Astrocyte (in vitro differentiated cells and primary cell): Measurements from ENCODE around the gene CXCL8. TPM values are rescaled to one million over a fixed set of nuclear protein-coding genes. Genes with fewer than 3 reads are reported as not detected.

Experiments used
- DNase-seq: peaks from one replicate; pipeline ENCODE4 v3.0.0-alpha.2; 2010; ENCODE audit warnings: low read depth
- FAIRE-seq: peaks from 2 replicates; lab custom pipeline; 2011; peaks lifted over from hg19 to GRCh38; lab: Jason Lieb, UNC
- H2AFZ ChIP-seq: 2 replicates; pipeline ENCODE4 v1.6.0; 2012; ENCODE audit warnings: low read depth, low read length, inconsistent platforms
- H3K27ac ChIP-seq: 2 replicates; pipeline ENCODE4 v1.5.1; 2011; ENCODE audit warnings: low read depth, low read length, inconsistent platforms
- H3K27me3 ChIP-seq: 2 replicates; pipeline ENCODE4 v1.6.0; 2011; ENCODE audit warnings: low read length, inconsistent platforms; ENCODE audit not compliant: insufficient read depth
- H3K36me3 ChIP-seq: 2 replicates; pipeline ENCODE4 v1.5.1; 2011; ENCODE audit warnings: low read length, inconsistent platforms; ENCODE audit not compliant: insufficient read depth
- H3K4me1 ChIP-seq: 2 replicates; pipeline ENCODE4 v1.5.1; 2011; ENCODE audit warnings: low read length, inconsistent platforms; ENCODE audit not compliant: insufficient read depth
- H3K4me2 ChIP-seq: 2 replicates; pipeline ENCODE4 v1.6.0; 2012; ENCODE audit warnings: low read length, inconsistent platforms
- H3K4me3 ChIP-seq: 2 replicates; pipeline ENCODE4 v1.5.1; 2011; ENCODE audit warnings: low read depth, mild to moderate bottlenecking, low read length, inconsistent platforms; ENCODE audit not compliant: insufficient read depth
- H3K79me2 ChIP-seq: 2 replicates; pipeline ENCODE4 v1.6.0; 2012; ENCODE audit warnings: mild to moderate bottlenecking, low read length, inconsistent platforms; ENCODE audit not compliant: insufficient read depth
- H3K9ac ChIP-seq: 2 replicates; pipeline ENCODE4 v1.6.0; 2012; ENCODE audit warnings: mild to moderate bottlenecking, low read length, inconsistent platforms
- H3K9me3 ChIP-seq: 2 replicates; pipeline ENCODE4 v1.5.1; 2012; ENCODE audit warnings: low read depth, mild to moderate bottlenecking, low read length, inconsistent platforms; ENCODE audit not compliant: insufficient read depth
- H4K20me1 ChIP-seq: 2 replicates; pipeline ENCODE4 v1.6.0; 2012; ENCODE audit warnings: low read length, inconsistent platforms; ENCODE audit not compliant: insufficient read depth
- H3K27ac Mint-ChIP-seq: one replicate; pipeline ENCODE4 v1.8.0; 2021; ENCODE audit warnings: mild to moderate bottlenecking, mixed read lengths; ENCODE audit not compliant: unreplicated experiment
- H3K27me3 Mint-ChIP-seq: one replicate; pipeline ENCODE4 v1.8.0; 2021; ENCODE audit warnings: low read depth, mixed read lengths; ENCODE audit not compliant: unreplicated experiment
- H3K36me3 Mint-ChIP-seq: one replicate; pipeline ENCODE4 v1.8.0; 2021; ENCODE audit warnings: low read depth, mixed read lengths; ENCODE audit not compliant: unreplicated experiment
- H3K4me1 Mint-ChIP-seq: one replicate; pipeline ENCODE4 v1.8.0; 2021; ENCODE audit warnings: low read depth, mixed read lengths; ENCODE audit not compliant: unreplicated experiment
- H3K4me3 Mint-ChIP-seq: one replicate; pipeline ENCODE4 v1.8.0; 2021; ENCODE audit warnings: mild to moderate bottlenecking, moderate library complexity, mixed read lengths; ENCODE audit not compliant: unreplicated experiment
- H3K9me3 Mint-ChIP-seq: one replicate; pipeline ENCODE4 v1.8.0; 2021; ENCODE audit warnings: mild to moderate bottlenecking, mixed read lengths; ENCODE audit not compliant: unreplicated experiment
- EZH2 ChIP-seq: IDR thresholded peaks from 2 replicates; pipeline ENCODE4 v1.6.1; 2012; ENCODE audit warnings: mild to moderate bottlenecking, low read length, inconsistent platforms; ENCODE audit not compliant: insufficient read depth
- total RNA-seq: library from RNA; stranded (reverse); gene quantifications from 2 replicates; pipeline ENCODE4 v1.2.1, GENCODE V29; 2021
- TF ChIP-seq, protein P1 (sequence below): IDR thresholded peaks from 2 replicates; pipeline ENCODE4 v1.5.1; 2011; ENCODE audit warnings: low read depth, mild to moderate bottlenecking, inconsistent platforms, low read length, moderate library complexity; ENCODE audit not compliant: insufficient read depth

The CXCL8 gene
- total RNA-seq, 1 donor from 2014 or later: 1.5 TPM

DNA sequence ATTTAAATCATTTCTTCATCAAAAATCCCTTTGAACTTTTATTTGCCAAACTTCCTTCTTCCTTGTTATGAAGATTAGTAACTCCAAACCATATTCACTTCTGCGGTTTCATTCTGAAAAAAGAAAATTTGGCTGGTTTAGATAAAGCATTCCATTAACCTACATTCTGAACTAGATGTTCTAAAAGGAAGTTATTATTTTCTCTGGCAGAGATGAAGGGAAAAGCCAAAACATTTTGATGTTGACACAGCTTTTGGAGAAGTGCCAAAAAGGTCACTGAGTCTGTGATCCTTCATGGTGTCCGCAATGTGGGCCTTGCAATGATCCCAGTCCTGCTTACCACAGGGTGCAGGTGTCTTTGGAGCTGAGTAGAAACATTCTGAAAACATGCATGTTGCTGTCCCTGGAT, 36.0 kb downstream of the CXCL8 start:
- Mint-ChIP-seq H3K4me3 (no peak overlapping the region), H3K36me3 (no peaks in the 10 kb centered on the region), H3K27me3 (peaks cover 2% of the 10 kb centered on the region), H3K9me3 (no peaks in the 10 kb centered on the region), H3K27ac (no peak overlapping the region), H3K4me1 (peaks cover 5% of the 10 kb centered on the region)
- Histone ChIP-seq H3K79me2 (no peaks in the 10 kb centered on the region), H3K4me2 (peak overlapping the region; percentile 7), H3K4me1 (peaks cover 13% of the 10 kb centered on the region), H3K36me3 (no peaks in the 10 kb centered on the region), H2AFZ (no peak overlapping the region), H3K27ac (no peak overlapping the region), H3K27me3 (no peaks in the 10 kb centered on the region), H3K9ac (no peak overlapping the region), H4K20me1 (no peaks in the 10 kb centered on the region), H3K9me3 (no peaks in the 10 kb centered on the region), H3K4me3 (no peak overlapping the region)
- TF ChIP-seq, protein P1, sequence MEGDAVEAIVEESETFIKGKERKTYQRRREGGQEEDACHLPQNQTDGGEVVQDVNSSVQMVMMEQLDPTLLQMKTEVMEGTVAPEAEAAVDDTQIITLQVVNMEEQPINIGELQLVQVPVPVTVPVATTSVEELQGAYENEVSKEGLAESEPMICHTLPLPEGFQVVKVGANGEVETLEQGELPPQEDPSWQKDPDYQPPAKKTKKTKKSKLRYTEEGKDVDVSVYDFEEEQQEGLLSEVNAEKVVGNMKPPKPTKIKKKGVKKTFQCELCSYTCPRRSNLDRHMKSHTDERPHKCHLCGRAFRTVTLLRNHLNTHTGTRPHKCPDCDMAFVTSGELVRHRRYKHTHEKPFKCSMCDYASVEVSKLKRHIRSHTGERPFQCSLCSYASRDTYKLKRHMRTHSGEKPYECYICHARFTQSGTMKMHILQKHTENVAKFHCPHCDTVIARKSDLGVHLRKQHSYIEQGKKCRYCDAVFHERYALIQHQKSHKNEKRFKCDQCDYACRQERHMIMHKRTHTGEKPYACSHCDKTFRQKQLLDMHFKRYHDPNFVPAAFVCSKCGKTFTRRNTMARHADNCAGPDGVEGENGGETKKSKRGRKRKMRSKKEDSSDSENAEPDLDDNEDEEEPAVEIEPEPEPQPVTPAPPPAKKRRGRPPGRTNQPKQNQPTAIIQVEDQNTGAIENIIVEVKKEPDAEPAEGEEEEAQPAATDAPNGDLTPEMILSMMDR: no peak
- TF ChIP-seq EZH2: no peak
- FAIRE-seq (peak; percentile 67), DNase-seq (peak; percentile 90)

DNA sequence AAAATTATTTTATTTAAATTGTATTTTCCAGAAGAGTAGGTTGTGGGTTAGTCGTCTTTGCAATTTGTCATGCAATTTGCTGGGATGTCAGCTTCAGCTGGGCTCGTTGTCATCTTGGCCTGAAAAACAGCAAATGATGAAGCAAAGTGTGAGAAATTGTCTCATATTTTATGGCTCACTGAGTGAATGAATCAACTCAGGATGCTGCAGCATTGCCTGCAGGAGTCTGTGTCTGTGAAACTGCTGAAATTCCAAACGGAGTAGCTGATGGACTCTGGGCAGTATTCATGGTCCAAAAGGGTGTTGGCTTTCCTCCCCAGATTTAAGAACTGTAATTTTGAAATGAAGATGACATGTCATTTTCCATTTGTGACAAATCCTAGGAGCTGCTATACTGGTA, 37.2 kb downstream of the CXCL8 start:
- Histone ChIP-seq H3K9ac (no peak overlapping the region), H3K27me3 (no peaks in the 10 kb centered on the region), H4K20me1 (no peaks in the 10 kb centered on the region), H2AFZ (no peak overlapping the region), H3K4me1 (peaks cover 13% of the 10 kb centered on the region), H3K4me3 (no peak overlapping the region), H3K9me3 (no peaks in the 10 kb centered on the region), H3K79me2 (no peaks in the 10 kb centered on the region), H3K27ac (no peak overlapping the region), H3K4me2 (no peak overlapping the region), H3K36me3 (no peaks in the 10 kb centered on the region)
- FAIRE-seq (no peak), DNase-seq (peak; percentile 24)
- Mint-ChIP-seq H3K4me1 (peaks cover 5% of the 10 kb centered on the region), H3K27me3 (peaks cover 2% of the 10 kb centered on the region), H3K9me3 (no peaks in the 10 kb centered on the region), H3K36me3 (no peaks in the 10 kb centered on the region), H3K4me3 (no peak overlapping the region), H3K27ac (no peak overlapping the region)
- TF ChIP-seq, protein P1: no peak
- TF ChIP-seq EZH2: no peak

DNA sequence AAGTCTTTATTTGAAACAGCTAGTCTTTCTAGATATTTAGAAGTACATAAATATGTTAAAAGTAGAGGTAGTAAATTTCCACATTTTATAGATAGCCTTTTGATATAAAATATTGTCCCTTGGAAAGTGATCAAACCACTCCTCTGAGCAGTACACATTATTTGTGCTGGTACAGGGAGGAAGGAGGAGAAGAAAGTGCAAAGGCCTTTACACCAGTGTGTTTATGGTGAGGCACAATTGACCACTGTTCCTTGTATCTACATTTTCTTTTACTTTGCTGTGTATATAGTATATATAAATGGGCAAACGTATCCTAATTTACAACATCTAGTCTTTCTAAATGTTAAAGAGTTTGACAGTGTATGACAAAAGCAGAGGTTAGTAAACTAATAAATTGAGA, 39.9 kb downstream of the CXCL8 start:
- DNase-seq (no peak), FAIRE-seq (no peak)
- Histone ChIP-seq H3K27me3 (no peaks in the 10 kb centered on the region), H4K20me1 (no peaks in the 10 kb centered on the region), H3K4me1 (peaks cover 13% of the 10 kb centered on the region), H3K4me3 (no peak overlapping the region), H3K9ac (no peak overlapping the region), H3K9me3 (no peaks in the 10 kb centered on the region), H3K27ac (no peak overlapping the region), H3K79me2 (no peaks in the 10 kb centered on the region), H3K36me3 (no peaks in the 10 kb centered on the region), H2AFZ (no peak overlapping the region), H3K4me2 (no peak overlapping the region)
- Mint-ChIP-seq H3K27ac (no peak overlapping the region), H3K4me1 (peaks cover 5% of the 10 kb centered on the region), H3K4me3 (no peak overlapping the region), H3K9me3 (no peaks in the 10 kb centered on the region), H3K27me3 (no peaks in the 10 kb centered on the region), H3K36me3 (no peaks in the 10 kb centered on the region)
- TF ChIP-seq, protein P1: no peak
- no peak for TF ChIP-seq EZH2
